ENCODE results near the gene OMP. TPM values are rescaled to one million over a fixed set of nuclear protein-coding genes. Genes with fewer than 3 reads are reported as not detected.

OMP gene
- total and polyA plus RNA-seq, 2 of the 13 experiments (the other 11 are each of a cell fraction or from before 2014, with no cell fraction given) = not detected

DNA sequence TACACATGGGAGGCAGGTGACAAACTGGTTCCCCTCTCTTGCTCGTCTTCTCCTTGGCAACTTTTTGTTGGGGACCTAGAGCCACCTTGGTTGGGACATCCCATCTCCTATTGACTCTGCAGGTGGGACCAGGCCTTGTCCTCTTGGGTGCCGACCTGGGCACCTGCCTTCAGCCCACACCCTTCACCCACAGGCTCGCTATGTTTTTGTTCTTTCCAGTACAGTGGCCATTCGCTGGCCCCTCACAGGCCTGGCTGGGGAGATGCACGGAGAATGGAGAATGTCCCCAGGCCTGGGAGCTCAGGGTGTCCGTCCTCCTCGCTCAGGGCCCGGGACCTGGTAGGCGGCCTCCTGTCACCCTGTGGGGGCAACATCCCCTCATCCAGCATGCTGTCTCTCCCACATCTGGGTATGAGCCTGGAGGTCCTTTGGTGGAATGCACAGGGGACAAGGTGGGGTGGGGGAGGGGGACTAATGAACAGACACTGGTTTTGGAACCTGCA, 14.9 kb upstream of the OMP start:
- WGBS (ENCODE audit: low lambda C conversion rate) = 85% methylated on average over 7 of the region's 9 CpGs
- Histone ChIP-seq H4K20me1 (ENCODE audit: insufficient read depth, low read length) (no peaks in the 10 kb centered on the region), H3K9me3 (ENCODE audit: low read length) (no peaks in the 10 kb centered on the region), H3K36me3 (replicated peaks in 1 of 2; ENCODE audit: control insufficient read depth in 1 of 2, insufficient read depth in 2 of 2, low read length in 2 of 2) (no peaks in the 10 kb centered on the region), H3K9ac (ENCODE audit: insufficient read depth, low read depth, low read length) (no peak overlapping the region), H3K4me1 (ENCODE audit: insufficient read depth, low read length) (peaks cover 46% of the 10 kb centered on the region), H3K27me3 (ENCODE audit: control insufficient read depth in 1 of 2, insufficient read depth in 2 of 2, low read length in 2 of 2) (no peaks in the 10 kb centered on the region; a peak in 2 of 5 replicates), H2AFZ (ENCODE audit: low read length) (no peak overlapping the region), H3K27ac (ENCODE audit: extremely low read length, insufficient read depth, low read length) (no peak overlapping the region), H3K4me2 (ENCODE audit: low read depth, low read length) (no peak overlapping the region), H3K79me2 (ENCODE audit: insufficient read depth, low read length) (no peaks in the 10 kb centered on the region), H3K4me3 (replicated peaks in 1 of 3; ENCODE audit: insufficient read depth in 1 of 3, low read depth in 2 of 3, low read length in 3 of 3) (no peak overlapping the region)
- no peak for TF ChIP-seq ZNF777 (CRISPR knock-in tag; IDR thresholded peaks at IDR 0.05)
- TF ChIP-seq AGO2 (optimal IDR thresholded peaks at IDR 0.05; ENCODE audit: low read depth, low read length) = no peak
- TF ChIP-seq, protein P1, sequence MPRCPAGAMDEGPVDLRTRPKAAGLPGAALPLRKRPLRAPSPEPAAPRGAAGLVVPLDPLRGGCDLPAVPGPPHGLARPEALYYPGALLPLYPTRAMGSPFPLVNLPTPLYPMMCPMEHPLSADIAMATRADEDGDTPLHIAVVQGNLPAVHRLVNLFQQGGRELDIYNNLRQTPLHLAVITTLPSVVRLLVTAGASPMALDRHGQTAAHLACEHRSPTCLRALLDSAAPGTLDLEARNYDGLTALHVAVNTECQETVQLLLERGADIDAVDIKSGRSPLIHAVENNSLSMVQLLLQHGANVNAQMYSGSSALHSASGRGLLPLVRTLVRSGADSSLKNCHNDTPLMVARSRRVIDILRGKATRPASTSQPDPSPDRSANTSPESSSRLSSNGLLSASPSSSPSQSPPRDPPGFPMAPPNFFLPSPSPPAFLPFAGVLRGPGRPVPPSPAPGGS (CRISPR knock-in tag; IDR thresholded peaks at IDR 0.05) = no peak
- TF ChIP-seq, protein P2, sequence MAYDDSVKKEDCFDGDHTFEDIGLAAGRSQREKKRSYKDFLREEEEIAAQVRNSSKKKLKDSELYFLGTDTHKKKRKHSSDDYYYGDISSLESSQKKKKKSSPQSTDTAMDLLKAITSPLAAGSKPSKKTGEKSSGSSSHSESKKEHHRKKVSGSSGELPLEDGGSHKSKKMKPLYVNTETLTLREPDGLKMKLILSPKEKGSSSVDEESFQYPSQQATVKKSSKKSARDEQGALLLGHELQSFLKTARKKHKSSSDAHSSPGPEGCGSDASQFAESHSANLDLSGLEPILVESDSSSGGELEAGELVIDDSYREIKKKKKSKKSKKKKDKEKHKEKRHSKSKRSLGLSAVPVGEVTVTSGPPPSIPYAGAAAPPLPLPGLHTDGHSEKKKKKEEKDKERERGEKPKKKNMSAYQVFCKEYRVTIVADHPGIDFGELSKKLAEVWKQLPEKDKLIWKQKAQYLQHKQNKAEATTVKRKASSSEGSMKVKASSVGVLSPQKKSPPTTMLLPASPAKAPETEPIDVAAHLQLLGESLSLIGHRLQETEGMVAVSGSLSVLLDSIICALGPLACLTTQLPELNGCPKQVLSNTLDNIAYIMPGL (CRISPR knock-in tag; IDR thresholded peaks at IDR 0.05; ENCODE audit: borderline replicate concordance in 1 of 2, low read depth in 1 of 2) = no peak
- no peak for TF ChIP-seq SALL1 (CRISPR knock-in tag; IDR thresholded peaks at IDR 0.05)
- TF ChIP-seq, protein P3, sequence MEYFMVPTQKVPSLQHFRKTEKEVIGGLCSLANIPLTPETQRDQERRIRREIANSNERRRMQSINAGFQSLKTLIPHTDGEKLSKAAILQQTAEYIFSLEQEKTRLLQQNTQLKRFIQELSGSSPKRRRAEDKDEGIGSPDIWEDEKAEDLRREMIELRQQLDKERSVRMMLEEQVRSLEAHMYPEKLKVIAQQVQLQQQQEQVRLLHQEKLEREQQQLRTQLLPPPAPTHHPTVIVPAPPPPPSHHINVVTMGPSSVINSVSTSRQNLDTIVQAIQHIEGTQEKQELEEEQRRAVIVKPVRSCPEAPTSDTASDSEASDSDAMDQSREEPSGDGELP (IDR thresholded peaks at IDR 0.05; ENCODE audit: borderline replicate concordance, low read depth) = no peak
- no peak for TF ChIP-seq ZNF3 (CRISPR knock-in tag; IDR thresholded peaks at IDR 0.05)
- TF ChIP-seq CREM (IDR thresholded peaks at IDR 0.05) = no peak
- no peak for TF ChIP-seq CREM (CRISPR knock-in tag; IDR thresholded peaks at IDR 0.05)
- TF ChIP-seq JUNB (CRISPR knock-in tag; IDR thresholded peaks at IDR 0.05; ENCODE audit: borderline replicate concordance) = no peak
- no peak for TF ChIP-seq ZNF766 (CRISPR knock-in tag; IDR thresholded peaks at IDR 0.05; ENCODE audit: borderline replicate concordance)
- no peak for TF ChIP-seq HDAC2 (CRISPR knock-in tag; IDR thresholded peaks at IDR 0.05)
- no peak for TF ChIP-seq YY1 (IDR thresholded peaks at IDR 0.05; ENCODE audit: insufficient read depth, insufficient replicate concordance, low read depth, low read length)
- TF ChIP-seq PRMT3 (CRISPR knock-in tag; IDR thresholded peaks at IDR 0.05; ENCODE audit: borderline replicate concordance, low read depth) = no peak
- TF ChIP-seq ATF7-NPFF (CRISPR knock-in tag; IDR thresholded peaks at IDR 0.05; ENCODE audit: low read depth) = no peak
- no peak for TF ChIP-seq HES4 (CRISPR knock-in tag; IDR thresholded peaks at IDR 0.05; ENCODE audit: borderline replicate concordance)
- no peak for TF ChIP-seq ZNF7 (CRISPR knock-in tag; IDR thresholded peaks at IDR 0.05)
- TF ChIP-seq EHMT2 (IDR thresholded peaks at IDR 0.05; ENCODE audit: borderline replicate concordance, low read depth, low read length) = no peak
- TF ChIP-seq ZNF572 (CRISPR knock-in tag; IDR thresholded peaks at IDR 0.05) = no peak
- TF ChIP-seq, protein P4, sequence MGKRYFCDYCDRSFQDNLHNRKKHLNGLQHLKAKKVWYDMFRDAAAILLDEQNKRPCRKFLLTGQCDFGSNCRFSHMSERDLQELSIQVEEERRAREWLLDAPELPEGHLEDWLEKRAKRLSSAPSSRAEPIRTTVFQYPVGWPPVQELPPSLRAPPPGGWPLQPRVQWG (CRISPR knock-in tag; IDR thresholded peaks at IDR 0.05; ENCODE audit: borderline replicate concordance, low read depth) = no peak
- ChIA-PET POLR2A (interaction anchor here (1.0 to 1.9 kb wide), 2 partner anchors 8 to 22 kb away, joined by 4 to 16 read pairs; no protein-coding TSS in a partner anchor), CTCF (ENCODE audit: low intra/inter-chr PET ratio, low total read pairs) (interaction anchor here (1.2 to 4.2 kb wide), 2 partner anchors 40 to 41 kb away, joined by 5 to 85 read pairs; no protein-coding TSS in a partner anchor)
- ATAC-seq (no peak), FAIRE-seq (no peak), DNase-seq (ENCODE audit: low spot score) (no peak)
- in situ Hi-C loops (cut with HindIII; ENCODE audit: extremely low pct_ligation_motif_present, low pct_unique_long_range_greater_than_20kb) (no loop called here), intact Hi-C loops (cut with micrococcal nuclease; ENCODE audit: unreplicated experiment) (no loop called here)
- BruUV-seq (replicated peaks) = no TSS peak

Data from HepG2 (cell line).